SK-N-MC (cell line): Measurements from ENCODE around the gene PPP4R3A.

Experiments used
- EZH2 ChIP-seq: fragments of 200-600 bp; sonication (generic); IDR thresholded peaks from one replicate; pipeline ENCODE4 v1.6.1; 2017; ENCODE audit warnings: antibody characterized with exemption
- FOXP2 ChIP-seq: optimal IDR thresholded peaks from 2 replicates; pipeline ENCODE3; 2011; ENCODE audit warnings: mild to moderate bottlenecking, moderate library complexity; ENCODE audit not compliant: insufficient read depth; ENCODE audit errors: extremely low read length, control extremely low read depth
- POLR2AphosphoS5 ChIP-seq: IDR thresholded peaks from 2 replicates; pipeline ENCODE4 v1.6.1; 2012; ENCODE audit warnings: mild to moderate bottlenecking, low read depth, low read length, borderline replicate concordance

DNA sequence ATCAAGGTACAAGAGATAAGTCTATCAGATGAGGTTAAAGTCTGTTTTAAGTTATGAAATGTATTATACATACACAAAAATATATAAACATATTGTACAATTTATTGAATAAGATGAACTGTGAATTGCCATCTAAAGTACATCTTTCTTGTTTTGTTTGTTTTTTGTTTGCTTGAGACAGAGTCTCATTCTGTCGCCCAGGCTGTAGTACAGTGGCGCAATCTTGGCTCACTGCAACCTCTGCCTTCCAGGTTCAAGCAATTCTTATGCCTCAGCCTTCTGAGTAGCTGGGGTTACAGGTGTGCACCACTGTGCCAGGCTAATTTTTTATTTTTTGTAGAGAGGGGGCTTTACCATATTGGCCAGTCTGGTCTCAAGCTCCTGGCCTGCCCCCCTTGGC is 10.0 kb upstream of the PPP4R3A start:
- TF ChIP-seq EZH2 (no peak), POLR2AphosphoS5 (no peak), FOXP2 (no peak)
